NCI-H345 treated with DMSO at 0.1 percent for 48 hours (cell line): ENCODE data around the gene CRYGN.

Experiments
- DNase-seq: peaks from one replicate; lab custom pipeline; 2025; ENCODE audit not compliant: unreplicated experiment; lab: John Stamatoyannopoulos, UW

Gene CRYGN

GRCh38 chr7:151460474-151460855, 20.5 kb upstream of the CRYGN start:
- no peak for DNase-seq

GRCh38 chr7:151459726-151460473, 20.0 kb upstream of the CRYGN start:
- no peak for DNase-seq

- no peak for DNase-seq
Measured at GRCh38 chr7:151457534-151457933, 17.6 kb upstream of the CRYGN start.

- no peak for DNase-seq
Measured at GRCh38 chr7:151456782-151457181, 16.8 kb upstream of the CRYGN start.

- DNase-seq: no peak
Measured at GRCh38 chr7:151456276-151456675, 16.3 kb upstream of the CRYGN start.

GRCh38 chr7:151455690-151456089, 15.7 kb upstream of the CRYGN start:
- DNase-seq: no peak

- DNase-seq: no peak
Measured at GRCh38 chr7:151454932-151455530, 15.1 kb upstream of the CRYGN start.

GRCh38 chr7:151454305-151454704, 14.4 kb upstream of the CRYGN start:
- DNase-seq: no peak

- no peak for DNase-seq
Measured at GRCh38 chr7:151453326-151453791, 13.4 kb upstream of the CRYGN start.

GRCh38 chr7:151452680-151453325, 12.9 kb upstream of the CRYGN start:
- no peak for DNase-seq

GRCh38 chr7:151451626-151452571, 12.0 kb upstream of the CRYGN start:
- DNase-seq: no peak

- DNase-seq: no peak
Measured at GRCh38 chr7:151451156-151451555, 11.2 kb upstream of the CRYGN start.

- no peak for DNase-seq
Measured at GRCh38 chr7:151449990-151450389, 10.0 kb upstream of the CRYGN start.

GRCh38 chr7:151448261-151449252, 8.6 kb upstream of the CRYGN start:
- DNase-seq: peak; percentile 15

- no peak for DNase-seq
Measured at GRCh38 chr7:151447901-151448260, 7.9 kb upstream of the CRYGN start.

GRCh38 chr7:151447312-151447711, 7.4 kb upstream of the CRYGN start:
- DNase-seq: no peak

GRCh38 chr7:151446412-151446811, 6.5 kb upstream of the CRYGN start:
- DNase-seq: no peak

GRCh38 chr7:151444632-151445031, 4.7 kb upstream of the CRYGN start:
- DNase-seq: no peak

GRCh38 chr7:151442776-151443496, 3.0 kb upstream of the CRYGN start:
- DNase-seq: no peak
